GM21576 (cell line): ENCODE results near the gene EFCAB11.

Experiments used
- ATAC-seq: cut with Tn5 transposase; IDR thresholded peaks from one replicate; pipeline ENCODE4 v1.9.1; 2021; ENCODE audit warnings: mild to moderate bottlenecking, moderate library complexity; ENCODE audit not compliant: unreplicated experiment

The EFCAB11 gene

DNA sequence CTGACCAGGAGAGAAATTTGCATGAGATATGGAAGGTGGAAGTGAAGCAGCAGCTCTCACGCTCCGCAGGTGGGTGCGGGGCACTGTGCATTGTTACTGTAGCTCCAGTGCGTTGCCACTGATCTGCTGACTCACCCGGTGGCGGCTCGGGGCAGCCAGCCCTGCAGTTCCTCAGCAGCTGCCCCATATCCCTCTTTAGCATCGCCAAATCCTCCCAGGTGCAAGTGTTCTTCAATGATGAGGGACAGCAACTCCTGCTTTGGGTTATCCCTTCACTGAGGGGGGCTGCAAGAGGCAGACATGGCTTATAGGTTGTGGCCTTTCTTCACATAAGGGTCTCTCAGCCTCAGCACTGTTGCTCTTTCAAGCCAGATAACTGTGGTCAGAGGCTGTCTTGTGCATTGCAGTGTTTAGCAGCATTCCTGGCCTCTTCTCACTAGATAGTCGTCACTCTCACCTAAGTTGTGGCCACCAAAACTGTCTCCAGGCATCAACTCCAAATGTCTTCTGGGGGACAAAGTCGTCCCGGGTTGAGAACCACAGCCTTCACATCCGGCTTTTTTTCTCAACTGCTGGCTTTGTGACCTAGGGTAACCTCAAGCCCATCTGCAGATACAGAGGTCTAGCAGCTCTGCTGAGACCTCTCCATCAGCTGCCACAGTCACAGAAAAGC lies 180.8 kb downstream of the EFCAB11 start:
- ATAC-seq, result peak; percentile 86

DNA sequence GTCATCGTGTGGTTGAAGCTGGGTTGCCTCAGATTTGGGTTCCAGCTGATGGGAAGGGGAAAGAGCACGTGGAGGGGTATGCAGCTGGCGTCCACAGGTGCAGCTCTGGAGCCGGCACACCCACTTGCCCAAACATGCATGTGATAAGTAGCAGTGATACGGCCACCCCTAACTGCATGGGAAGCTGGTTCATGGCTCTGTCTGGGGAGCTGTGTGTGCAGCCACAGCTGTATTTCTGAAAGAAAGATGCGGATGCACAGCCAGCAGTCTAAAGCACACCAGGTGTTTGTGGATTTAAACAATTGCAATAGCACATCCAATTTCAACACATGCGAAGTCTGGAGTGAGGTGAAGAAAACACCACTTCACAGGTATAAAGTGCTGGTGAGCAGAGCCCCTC lies 181.4 kb downstream of the EFCAB11 start:
- peak; percentile 45 for ATAC-seq

DNA sequence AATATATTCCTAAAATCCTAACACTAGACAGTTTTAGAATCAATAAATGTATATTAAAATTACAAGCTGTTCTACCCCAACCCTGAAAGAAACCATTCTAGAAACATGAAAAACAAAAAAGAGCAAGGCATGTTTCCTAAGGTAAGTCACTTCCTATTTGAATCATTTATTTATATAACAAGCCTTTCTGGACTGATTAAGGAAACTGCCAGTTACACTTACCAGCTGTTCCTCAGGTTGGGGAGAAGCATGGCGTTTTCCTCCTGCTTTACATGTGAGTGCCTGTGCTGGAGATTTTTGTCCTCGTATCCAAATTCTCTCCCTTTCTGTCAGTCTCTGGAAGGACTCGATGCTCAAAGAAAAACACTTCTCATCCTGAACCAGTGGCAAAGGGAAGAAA lies 183.3 kb downstream of the EFCAB11 start:
- no peak for ATAC-seq

DNA sequence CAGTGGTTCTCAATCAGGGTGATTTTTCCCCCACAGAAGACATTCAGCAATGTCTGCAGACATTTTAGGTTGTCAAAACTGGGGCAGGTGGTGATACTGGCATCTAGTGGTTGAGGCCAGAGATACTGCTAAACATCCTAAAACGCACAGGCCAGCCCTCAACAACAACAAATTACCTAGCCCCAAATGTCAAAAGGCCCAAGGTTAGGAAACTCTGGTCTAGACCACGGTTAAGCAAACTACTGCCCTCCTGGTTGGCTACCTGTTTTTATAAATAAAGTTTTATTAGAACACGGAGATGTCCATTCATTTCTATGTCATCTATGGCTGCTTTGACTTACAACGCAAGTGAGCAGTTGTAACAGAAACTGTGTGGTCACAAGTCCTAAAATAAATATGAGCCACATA lies 186.7 kb downstream of the EFCAB11 start:
- peak; percentile 76 for ATAC-seq

DNA sequence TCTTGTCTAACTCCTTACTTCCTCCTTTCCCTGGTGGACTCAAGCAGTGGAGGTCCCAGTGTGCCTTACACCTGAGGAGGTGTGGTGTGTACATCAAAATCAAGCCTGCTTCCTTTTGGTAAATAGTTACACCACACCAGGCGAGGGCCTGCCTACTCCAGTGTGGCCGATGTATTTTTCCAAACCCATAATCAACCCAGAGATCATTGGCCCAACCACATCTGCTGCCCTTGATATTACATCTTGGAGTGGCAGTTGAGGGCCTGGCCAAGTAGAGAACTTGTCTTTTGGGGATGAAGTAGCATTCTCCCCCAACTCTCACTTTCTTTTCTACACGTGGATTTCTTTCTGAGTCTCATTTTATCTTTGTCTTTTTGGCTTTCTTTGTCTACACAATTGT lies 187.4 kb downstream of the EFCAB11 start:
- no peak for ATAC-seq

DNA sequence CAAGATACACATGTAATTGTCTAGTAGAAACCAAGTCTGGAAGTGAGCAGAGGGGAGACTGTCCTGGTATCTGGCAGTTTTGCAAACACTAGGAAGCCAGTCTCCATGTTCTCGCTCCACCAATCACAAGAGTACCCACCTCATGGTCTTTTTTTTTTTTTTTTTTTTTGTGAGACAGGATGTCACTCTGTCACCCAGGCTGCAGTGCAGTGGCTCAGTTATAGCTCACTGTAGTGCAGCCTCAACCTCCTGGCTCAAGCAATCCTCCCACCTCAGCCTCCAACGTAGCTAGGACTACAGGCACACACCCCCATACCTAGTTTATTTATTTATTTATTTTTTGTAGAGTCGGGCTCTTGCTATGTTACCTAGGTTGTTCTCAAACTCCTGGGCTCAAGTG lies 189.2 kb downstream of the EFCAB11 start:
- ATAC-seq, result no peak

DNA sequence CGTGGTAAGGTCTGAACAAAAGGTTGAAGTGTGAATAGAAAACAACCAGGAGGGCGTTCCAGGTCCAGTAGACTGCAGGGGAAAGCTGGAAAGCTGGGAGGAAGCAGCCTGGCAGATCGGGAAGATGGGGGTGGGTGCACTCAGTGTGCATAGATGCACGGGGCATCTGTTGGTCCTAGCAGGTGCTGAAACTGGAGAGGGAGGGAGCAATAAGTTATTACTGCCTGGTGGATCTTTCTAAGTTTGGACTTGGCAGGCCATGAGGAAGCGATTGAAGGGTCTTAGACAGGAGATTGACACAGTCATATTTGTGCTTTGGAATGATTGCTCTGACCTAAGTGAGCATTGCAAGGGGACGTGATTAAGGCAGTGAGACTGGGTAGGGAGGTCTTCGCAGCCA lies 194.4 kb downstream of the EFCAB11 start:
- ATAC-seq, result no peak

DNA sequence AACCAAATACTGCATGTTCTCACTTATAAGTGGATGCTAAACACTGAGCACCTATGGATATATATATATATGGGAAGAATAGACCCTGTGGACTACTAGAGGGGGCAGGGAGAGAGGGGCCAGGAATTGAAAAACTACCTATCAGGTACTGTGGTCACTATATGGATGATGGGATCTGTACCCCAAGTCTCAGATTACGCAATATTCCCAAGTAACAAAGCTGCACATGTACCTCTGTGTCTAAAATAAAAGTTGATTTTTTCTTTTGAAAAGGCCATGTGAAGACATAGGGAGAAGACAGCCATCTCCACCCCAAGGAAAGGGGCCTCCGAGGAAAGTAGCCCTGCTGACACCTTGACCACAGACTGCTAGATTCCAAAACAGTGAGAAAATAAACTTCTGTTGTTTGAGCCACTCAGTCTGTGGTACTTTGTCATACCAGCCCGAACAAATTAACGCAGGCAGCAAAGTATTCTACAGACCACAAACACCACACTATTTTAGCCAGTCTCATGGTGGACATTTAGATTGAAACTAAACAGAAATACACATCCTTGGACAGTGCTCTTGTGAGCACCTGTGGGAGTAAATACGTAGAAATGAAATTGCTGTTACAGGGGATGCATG lies 197.1 kb downstream of the EFCAB11 start:
- no peak for ATAC-seq

DNA sequence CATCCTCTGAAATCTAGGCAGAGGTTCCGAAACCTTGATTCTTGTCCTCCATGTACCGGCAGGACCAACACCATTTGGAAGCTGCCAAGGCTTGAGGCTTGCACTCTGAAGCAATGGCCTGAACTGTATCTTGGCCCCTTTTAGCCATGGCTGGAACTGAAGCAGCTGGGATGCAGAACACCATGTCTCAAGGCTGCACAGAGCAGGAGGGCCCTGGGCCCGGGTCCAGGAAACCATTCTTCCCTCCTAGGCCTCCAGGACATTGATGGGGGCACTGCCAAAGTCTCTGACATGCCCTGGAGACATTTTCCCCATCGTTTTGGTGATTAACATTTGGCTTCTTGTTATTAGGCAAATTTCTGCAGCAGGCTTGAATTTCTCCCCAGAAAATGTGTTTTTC lies 198.7 kb downstream of the EFCAB11 start:
- no peak for ATAC-seq

DNA sequence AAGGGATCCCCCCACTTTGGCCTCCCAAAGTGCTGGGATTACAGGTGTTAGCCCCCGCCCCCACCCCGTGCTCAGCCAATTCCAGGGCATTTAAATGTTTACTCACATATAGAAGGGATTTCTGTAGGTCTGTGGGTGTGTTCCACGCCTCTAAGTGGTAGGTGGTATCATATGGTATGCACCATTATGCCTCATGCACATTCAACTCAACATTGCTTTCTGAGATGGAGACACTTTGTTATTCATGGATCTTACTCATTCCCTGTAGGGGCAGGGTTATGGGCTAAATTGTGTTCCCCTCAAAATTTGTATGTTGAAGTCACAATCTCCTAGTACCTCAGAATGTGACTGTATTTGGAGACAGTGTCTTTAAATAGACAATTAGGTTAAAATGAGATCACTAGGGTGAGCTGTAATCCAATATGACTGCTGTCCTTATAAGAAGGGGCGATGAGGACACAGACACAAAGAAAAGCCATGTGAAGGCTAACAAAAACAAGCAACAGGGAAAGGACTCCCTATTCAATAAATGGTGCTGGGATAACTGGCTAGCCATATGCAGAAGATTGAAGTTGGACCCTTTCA lies 200.6 kb downstream of the EFCAB11 start:
- ATAC-seq, result no peak

DNA sequence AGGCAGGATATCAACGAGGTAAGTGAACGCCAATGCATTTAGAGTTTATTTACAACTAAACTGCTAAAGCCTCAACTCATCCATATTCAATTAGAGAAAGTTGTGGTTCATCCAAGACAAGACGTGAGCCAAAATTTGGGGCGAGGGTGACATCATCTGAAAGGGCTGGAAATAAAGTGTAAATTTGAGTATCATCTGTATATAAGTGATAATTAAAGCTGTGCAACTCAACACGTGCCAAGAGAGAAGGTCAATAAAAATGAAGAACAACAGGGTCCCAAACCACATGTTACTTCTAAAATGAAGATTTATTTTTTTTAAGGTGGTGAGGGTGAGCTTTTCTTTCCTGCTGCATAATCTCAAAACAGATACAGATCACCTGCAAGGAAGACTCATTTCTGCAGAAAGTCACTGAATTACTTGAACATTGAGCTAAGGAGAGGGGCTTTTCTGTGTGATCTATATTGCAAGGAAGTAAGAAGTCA lies 203.6 kb downstream of the EFCAB11 start:
- no peak for ATAC-seq

DNA sequence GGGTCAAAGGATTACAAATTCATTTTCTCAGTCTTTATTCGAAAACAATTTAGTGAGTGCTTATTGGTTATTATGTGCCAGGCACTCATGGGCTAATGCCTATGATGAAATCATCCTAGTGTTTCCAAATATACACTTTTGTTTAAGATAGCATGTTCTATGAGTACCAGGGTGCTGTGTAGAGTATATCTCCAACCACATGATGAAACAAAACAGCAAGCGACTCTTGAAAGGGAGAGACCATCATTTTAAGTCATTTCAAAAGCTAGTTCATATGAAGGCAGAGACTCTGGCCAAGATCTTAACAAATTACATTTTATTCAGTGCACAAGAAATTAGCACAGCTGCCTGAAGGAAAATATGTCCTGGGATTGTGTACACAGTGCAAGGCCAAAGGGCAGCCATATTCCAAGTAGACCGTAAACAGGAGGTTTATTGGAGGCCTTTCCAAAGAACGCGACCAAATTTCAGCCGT lies 204.2 kb downstream of the EFCAB11 start:
- ATAC-seq, result no peak

DNA sequence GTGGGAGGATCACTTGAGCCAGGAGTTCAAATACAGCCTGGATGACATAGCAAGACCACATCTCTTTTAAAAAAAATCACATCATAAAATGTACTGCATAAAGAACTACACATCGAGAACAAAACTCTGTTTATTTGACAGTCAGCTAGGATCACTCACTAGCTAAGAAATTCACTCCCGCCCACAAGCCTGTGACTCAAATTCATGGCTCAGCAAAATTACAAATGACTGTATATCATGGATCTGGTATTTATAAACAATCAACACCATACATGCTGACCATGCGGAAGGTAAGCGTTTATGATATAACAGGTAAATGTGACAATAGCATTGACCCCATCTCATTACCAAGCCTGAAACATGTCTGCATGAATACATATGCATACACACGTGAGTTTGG lies 206.5 kb downstream of the EFCAB11 start:
- ATAC-seq, result no peak

DNA sequence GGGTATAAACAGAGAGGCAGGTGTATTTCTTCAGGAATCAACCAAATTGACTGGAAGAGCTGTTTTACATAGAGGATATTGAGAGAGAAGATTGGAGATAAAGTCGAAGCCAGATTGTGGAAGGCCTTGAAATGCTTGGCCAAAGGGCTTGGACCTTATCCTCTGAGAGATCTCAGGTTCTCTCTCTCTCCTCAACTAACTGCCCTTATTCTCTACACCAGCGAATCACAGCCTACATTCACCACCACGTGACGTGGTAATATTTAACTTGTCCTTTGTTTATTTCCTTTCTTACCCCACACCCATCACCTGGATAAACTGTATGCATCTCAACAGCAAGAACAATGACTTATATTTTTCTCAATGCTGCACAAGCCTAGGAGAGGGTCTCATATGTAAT lies 207.4 kb downstream of the EFCAB11 start:
- no peak for ATAC-seq

DNA sequence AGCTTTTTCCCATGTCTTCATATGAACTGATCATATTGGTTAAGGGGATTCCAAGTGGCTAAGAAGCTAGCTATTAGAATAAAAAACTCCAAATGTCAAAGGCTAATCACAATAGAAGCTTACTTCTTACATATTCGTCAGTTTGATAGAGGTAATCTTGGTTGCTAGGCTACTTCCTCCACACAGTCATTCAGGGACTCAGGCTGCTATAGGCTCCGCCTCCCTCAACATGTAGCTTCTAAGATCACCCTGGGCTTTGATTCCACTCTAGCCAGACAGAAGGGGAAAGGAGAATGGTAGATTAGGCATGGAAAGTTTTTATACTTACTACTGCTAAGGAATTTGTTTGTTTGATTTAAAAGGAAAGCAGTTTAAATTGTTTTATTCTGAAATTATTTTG lies 207.9 kb downstream of the EFCAB11 start:
- no peak for ATAC-seq

DNA sequence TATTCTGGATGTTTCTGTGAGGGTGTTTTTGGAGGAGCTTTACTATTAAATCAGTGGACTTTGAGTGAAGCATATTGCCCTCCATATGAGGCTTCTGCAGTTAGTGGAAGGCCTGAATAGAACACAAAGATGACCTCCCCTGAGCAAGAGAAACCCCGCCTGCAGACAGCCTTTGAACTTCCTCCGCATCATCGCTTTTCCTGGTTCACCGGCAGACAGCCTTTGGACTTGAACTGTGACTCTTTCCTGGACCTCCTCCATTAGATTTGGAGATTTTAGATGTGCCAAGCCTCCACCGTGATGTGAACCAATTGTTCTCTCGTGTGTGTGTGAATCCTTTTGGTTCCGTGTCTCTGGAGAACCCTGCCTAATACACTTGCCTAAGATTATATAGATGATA lies 208.4 kb downstream of the EFCAB11 start:
- ATAC-seq, result no peak
